GM12892 (cell line): ENCODE data around the gene KIF4B.

Experiments used
- POLR2AphosphoS5 ChIP-seq: IDR thresholded peaks from 2 replicates; pipeline ENCODE4 v1.6.1; 2011; ENCODE audit warnings: low read depth, low read length, control low read depth
- TAF1 ChIP-seq: IDR thresholded peaks from 2 replicates; pipeline ENCODE4 v1.6.1; 2011; ENCODE audit warnings: low read depth, mild to moderate bottlenecking, control low read depth, low read length, borderline replicate concordance

DNA sequence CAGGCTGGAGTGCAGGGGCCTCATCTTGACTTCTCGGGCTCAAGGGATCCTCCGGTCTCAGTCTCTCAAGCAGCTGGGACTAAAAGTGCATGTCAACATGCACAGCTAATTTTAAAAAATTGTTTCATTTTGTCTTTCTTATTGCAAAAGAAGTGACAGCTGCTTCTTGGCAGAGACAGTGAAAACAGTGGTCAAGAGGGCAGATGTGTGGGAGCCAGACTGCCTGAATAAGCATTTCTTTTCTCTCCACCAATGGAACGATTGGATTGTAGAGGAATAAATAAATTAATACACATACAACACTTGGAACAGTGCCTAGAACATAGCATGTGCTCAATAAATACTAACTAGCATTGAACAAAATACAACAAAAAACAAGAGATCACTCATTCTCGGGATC lies 27.4 kb upstream of the KIF4B start:
- TF ChIP-seq POLR2AphosphoS5 (no peak), TAF1 (no peak)
